T-helper 1 cell treated with Interleukin-12 subunit alpha and Interleukin-12 subunit beta and Interleukin-4 antibody, amounts not matched to agents 30 ng/mL and 1 ng/mL, for 36 hours (primary cell): Measurements from ENCODE around the gene MUC6. TPM values are rescaled to one million over a fixed set of nuclear protein-coding genes. Genes with fewer than 3 reads are reported as not detected.

Experiments used
- intact Hi-C: fragments of 100-400 bp; cut with micrococcal nuclease; formaldehyde crosslinking; loops from one replicate; pipeline ENCODE4 v1.15.1; 2024
- total RNA-seq: library from RNA; stranded (reverse); gene quantifications from 2 replicates; pipeline ENCODE4 v1.2.3, GENCODE V29; 2022

Gene MUC6
- total RNA-seq, 1 donor from 2014 or later = not detected

- intact Hi-C loops = no loop called here
Observed at GRCh38 chr11:1010551-1011319, 25.8 kb downstream of the MUC6 start.

DNA sequence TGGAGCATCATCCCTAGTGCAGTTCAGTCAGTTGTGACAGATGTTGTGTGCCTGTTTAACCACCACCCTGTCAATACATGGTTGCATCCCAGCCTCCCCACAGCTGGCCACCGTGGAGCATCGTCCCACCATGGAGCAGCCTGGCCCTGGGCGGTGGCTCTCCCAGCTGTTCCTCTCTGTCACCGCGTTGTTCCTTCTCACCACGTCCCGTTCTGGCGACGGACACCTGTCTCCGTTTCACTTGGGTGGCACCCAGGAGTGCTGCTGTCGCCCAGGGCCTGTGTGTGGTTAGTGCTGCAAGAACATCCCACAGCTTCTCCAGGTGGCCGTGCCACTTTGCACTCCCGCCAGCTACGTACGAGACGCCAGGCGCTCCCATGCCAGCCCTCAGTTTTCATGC is 26.5 kb downstream of the MUC6 start:
- intact Hi-C loops = no loop called here

GRCh38 chr11:1009371-1009770 is 27.1 kb downstream of the MUC6 start:
- intact Hi-C loops = no loop called here

GRCh38 chr11:1008803-1009145 is 27.7 kb downstream of the MUC6 start:
- intact Hi-C loops = no loop called here

DNA sequence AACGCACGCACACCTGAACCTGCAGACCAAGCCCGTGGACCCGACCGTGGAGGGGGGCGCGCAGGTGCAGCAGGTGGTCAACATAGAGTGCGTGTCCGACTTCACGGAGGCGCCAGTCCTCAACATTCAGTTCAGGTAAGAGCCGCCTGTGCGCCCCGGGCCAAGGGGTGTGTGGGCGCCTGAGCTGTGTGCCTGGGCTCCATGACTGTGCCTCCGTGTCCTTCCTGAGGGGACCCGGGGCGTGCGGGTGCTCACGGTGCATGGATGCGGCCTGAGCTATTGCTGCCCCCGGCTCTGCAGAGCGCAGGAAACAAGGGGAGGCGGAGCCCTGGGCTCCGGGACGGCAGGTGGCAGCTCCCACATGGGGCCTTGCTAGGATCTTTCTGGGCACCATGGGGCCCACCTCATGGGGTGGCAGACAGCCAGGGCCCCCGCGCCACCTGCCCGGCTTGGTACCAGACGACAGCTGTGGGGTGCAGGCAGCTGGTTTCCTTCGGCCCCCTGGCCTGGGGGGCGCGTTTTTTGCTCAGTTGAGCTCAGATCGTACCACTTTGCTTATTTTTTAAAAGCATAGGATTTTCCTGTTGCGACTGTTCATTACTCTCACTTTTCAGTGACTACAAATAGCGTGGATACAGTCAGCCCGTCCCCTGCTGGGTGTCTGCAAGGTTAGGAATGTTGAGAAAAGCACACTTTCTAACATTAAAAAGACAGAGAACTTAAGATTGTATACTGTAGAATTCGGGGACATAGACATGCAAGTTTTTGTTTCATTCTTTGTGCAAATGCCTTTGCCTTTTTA is 28.3 kb downstream of the MUC6 start:
- intact Hi-C loops = no loop called here

DNA sequence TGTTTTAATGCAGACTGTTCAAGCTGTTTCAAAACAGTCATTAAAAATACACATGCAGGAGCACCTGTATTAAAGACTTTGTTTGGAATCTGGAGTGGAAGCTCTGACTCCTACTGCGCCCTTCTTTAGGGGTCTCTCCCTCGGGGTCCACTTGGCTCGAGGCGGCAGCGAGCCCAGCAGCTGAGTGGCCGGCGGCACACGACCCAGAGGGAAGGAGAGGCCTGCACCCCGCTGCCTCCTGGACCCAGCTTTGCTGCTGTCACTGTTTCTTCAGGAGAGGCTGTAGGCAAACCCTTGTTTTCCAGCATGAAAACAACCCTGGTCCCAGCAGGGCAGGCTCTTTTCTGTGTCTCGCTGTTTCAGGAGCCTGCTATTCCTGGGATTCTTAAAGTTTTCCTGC is 29.2 kb downstream of the MUC6 start:
- intact Hi-C loops = no loop called here

DNA sequence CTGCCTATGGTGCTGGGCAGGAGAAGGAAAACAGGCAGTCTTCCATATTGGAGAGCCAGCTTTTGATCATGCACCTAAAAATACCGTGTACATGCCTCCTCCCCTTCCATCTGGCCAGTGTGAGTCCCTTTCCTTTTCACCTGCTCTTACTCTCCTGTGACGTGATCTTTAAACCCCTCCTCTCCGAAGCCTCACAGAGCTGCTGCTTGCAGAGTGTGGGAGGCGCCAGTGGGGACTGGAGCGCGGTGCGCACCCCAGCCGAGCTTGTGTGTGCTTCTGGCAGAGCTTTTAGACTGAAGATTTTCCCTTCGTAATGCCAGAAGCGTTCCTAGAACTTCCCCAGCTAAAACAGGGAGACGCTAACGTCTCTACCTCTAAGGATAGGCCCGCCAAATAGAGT is 29.8 kb downstream of the MUC6 start:
- intact Hi-C loops = no loop called here

GRCh38 chr11:1005928-1006327 is 30.6 kb downstream of the MUC6 start:
- intact Hi-C loops = no loop called here

DNA sequence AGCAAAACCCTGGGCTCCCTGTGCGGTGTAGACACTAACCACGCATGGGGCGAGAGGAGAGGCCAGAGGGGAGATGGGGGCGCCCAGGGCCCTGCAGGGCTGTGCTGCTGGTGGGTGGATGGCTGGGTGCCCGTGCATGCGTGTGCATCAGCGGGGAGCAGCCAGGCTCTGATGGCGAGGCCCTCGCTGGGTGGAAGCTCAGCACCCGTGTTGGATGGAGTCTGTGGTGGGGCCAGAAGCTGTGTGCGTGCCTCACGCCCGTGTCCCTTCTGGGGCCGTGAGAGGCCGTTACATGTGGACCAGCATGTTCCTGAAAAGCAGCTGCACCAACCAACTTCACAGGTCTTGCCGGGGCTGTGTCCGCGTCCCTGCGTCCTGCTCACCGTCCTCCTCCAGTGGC is 33.4 kb downstream of the MUC6 start:
- intact Hi-C loops = no loop called here

- intact Hi-C loops = no loop called here
Observed at GRCh38 chr11:1002406-1002984, 34.0 kb downstream of the MUC6 start.

DNA sequence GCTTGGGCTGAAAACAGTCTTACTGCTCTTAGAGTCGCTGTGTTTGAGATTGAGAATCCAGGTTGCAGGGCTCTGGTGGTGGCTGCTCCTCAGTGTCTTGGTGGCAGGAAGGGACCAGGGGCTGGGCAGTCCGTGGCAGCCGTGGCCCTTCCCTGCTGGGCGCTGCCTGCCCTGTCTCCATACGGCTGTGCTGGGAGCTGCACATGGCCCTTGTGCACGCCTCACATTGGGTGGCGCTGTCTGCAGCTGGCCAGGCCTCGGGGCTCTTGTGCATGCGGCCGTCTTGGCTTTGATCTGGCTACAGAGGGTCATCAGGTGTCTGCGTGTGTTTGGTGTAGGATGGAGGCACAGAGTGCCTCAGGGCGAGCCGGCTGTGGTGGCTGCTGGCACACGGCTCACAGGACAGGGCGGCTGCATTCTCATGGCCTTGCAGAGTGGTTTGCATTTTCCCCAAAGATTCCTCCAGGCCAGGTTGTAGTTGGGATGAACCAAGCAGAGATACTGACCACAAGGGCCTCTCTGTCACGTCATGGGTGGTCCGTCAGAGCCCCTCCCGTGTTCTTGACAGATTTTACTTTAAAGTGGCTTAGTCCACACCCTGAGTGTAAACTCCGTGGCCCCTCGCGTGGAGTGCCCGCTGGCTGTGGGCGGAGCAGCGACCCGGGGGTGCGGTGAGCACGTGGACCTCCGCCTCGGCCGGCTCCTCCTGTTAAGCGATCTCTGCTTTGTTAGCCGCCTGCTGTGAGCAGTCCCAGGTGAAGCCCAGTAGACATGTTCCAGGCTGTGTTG is 34.7 kb downstream of the MUC6 start:
- intact Hi-C loops = no loop called here

DNA sequence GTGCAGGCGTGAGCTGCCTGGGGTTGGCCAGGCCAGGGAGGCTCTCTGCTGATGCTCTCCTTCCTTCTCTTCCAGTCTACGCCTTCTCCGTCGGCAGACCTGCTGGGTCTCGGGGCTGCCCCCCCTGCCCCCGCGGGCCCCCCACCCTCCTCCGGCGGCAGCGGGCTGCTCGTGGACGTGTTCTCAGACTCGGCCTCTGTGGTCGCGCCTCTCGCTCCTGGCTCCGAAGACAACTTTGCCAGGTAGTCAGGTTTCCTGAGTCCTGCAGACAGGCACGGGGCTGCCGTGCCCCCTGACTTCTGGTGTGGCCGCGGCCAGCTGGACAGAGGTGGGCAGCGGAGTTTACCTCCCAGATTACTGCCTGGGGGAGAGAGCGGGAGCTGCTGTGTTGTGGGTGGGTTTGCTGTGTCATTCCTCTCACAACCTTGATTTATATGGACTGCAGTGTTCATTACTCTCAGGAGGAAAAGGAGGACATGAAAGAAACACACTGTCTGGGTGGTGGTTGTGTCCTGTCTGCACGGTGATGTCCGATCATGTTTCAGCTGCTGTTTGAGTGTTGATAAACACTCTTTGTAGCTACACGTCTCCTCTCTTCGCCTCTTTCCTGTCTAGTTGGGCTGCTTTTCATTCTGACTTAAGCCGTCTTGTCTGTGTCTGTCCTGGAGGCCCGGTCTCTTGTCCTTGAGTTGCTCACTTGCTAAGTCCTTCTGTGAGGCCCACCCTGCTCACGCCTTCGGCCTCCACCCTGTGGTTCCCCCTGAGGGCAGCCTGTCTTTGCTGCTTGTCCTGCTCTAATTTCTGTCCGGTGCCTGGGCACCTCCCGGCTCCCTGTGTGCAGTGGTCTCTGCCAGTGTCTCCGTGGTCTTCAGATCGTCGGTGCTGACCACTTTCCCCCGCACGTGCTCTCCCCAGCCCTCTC is 35.9 kb downstream of the MUC6 start:
- intact Hi-C loops = no loop called here

GRCh38 chr11:999009-999408 is 37.5 kb downstream of the MUC6 start:
- intact Hi-C loops = no loop called here

DNA sequence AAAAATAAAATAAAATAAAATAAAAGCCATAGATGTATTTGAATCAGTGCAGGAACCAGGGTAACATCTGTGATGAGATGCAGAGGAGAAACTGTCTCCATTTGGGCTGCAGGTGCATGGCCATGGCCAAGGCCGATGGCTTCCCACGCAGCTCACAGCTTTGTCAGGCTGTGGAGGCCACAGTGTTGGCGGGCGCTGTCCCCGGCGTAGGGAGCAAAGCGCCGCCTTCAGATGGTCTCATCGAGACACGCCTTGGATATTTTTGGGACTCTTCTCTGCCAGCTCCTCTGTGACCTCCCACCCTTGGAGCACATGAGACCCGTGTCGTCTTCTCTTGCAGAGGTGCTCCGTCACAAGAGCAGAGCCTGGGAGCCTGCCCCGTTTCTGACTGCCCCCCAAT is 38.6 kb downstream of the MUC6 start:
- intact Hi-C loops = no loop called here

DNA sequence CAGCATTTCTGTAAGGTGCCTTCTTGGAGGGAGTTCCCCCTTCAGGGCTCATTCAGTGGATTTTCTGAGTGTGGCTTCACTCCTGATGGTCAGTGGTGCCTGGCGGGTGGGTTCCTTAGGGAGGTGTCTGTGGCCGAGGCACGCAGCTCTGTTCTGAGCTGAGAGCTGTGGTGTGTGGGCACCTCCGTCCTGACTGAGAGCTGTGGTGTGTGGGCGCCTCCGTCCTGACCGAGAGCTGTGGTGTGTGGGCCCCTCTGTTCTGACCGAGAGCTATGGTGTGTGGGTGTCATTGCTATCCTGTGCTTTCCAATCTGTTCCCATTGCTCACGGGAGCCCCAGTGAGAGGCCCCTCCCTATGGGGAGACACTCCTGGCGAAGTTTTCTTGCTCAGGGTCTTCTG is 39.8 kb downstream of the MUC6 start:
- intact Hi-C loops = no loop called here

GRCh38 chr11:995752-996420 is 40.6 kb downstream of the MUC6 start:
- intact Hi-C loops = no loop called here

DNA sequence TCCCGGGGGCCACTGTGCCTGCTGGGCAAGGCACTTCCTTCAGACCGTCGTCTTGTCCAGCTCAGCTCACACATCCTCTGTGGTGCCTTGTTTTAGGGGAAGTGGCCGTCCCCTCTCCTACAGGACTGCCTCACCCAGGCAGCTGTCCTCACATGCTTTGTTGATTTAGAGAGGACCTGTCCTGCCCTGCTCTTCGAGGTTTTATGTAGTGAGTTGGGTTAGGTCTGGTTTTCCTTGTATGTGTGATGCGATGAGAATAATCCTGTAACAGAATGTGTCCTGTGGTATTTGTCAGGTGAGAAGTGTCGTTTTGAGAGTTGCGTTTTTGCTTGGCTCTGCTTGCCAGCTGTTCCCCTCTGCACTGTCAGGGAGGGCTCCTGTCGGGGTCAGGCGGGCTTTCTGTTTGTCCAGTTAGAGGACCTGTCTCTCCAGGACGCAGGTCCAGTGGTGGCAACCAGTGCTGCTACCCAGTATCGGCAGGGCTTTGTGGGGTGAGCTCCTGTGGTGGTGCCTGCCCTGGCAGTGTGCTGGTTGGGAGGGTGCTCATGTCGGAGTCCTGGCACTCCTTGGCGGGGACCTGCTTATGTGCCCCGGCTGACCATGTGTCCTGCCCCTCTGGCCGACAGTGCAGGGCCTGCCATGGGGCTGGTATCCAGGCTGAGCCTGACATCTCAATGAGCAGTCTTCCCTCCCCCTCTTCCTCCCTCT is 41.3 kb downstream of the MUC6 start:
- intact Hi-C loops = no loop called here

GRCh38 chr11:993632-994167 is 42.8 kb downstream of the MUC6 start:
- intact Hi-C loops = no loop called here

DNA sequence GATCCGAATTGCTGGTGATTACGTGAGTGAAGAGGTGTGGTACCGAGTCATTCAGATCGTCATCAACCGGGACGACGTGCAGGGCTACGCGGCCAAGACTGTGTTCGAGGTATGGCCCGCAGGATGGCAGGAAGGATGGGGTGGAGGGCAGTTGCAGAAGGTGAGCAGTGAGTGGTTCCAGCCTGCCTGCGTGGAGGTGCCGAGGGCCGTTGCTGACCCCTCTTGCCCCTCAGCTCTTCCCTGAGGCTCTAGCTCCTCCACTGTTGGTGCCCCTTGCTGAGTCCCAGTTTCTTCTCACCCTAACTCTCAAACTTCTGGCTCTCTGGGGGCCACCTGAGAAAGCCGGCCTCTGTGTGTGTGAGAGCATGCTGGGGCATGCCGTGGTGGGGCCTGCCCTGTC is 43.9 kb downstream of the MUC6 start:
- intact Hi-C loops = no loop called here
